ENCODE data around the gene KRTAP2-3. TPM values are rescaled to one million over a fixed set of nuclear protein-coding genes. Genes with fewer than 3 reads are reported as not detected.
"Not testable (repeated sequence)": the region's sequence is repeated elsewhere in the genome, so short reads cannot be mapped to it uniquely, and the experiment has no call there.

The KRTAP2-3 gene
- total RNA-seq, 1 donor = not detected

- DNase-seq (ENCODE audit: low read depth in 2 of 3, low spot score in 2 of 3) = no peak
These were observed 9.1 kb upstream of the KRTAP2-3 start for GRCh38 chr17:41069031-41069430.

- DNase-seq (ENCODE audit: low read depth in 2 of 3, low spot score in 2 of 3) = no peak
These were observed 7.4 kb upstream of the KRTAP2-3 start for GRCh38 chr17:41067281-41067680.

DNA sequence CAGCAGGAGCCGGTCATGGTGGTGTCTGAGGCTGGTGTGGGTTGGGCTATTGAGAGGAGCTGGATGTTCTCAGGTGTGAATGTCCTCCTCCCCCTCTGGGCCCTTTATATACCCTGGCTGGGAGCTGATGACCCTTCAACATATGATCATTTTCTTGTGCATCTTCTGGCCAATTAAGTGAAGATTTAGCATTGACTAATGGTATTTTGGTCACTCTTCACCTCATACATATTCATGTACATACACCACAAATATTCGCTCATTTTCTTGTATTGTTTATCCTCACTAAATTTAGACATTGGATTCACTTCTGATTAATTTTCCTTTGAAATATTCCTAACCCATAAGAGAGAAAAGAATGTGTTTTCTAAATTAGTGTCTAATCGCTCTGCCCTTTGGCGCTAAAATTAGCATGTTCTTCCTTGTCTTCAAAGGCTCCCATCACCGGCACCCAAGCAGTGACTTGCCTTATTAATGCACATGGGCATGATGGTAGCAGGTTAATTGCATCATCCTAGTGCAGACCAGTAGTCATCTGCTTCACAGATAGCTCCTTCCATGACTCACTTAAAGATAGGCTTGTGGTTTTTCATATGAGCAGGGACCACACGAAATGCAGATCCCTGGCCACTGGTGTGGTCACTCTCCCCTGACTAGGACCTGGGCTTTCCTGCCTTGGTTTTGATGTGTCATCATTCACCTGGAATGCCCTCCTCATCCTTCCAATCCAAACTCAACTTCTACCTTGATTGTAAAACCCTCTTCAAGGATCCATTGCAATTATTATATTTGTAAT lies 6.1 kb upstream of the KRTAP2-3 start, which contains the start of gene KRTAP2-4:
TSS of gene KRTAP2-4 (minus strand) at position 51 of the 796 bp plus-strand sequence. CDS start at position 17, 34 bp downstream.
- no peak for DNase-seq (ENCODE audit: low read depth in 2 of 3, low spot score in 2 of 3)

GRCh38 chr17:41065016-41065689 lies 5.2 kb upstream of the KRTAP2-3 start:
- DNase-seq (ENCODE audit: low read depth in 2 of 3, low spot score in 2 of 3) = not testable (repeated sequence)

GRCh38 chr17:41064301-41064700 lies 4.4 kb upstream of the KRTAP2-3 start:
- DNase-seq (ENCODE audit: low read depth in 2 of 3, low spot score in 2 of 3) = no peak

DNA sequence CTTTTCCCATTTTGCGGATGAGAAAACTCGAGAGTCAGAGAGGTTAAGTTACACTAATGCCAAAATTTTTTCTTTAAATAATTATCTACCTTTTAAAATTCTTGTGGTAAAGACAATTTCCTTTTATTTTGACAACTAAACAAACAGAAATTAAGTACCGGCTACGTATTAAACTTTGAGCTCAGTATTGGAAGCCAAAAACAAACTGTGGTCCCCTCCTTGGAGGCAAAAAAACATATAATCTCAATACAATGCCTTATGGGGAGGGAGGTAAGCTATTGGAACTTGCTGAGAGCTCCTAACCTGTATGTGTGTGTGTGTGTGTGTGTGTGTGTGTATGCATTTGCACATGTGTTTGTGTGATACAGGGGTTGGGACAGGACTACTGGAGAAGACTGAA lies 3.5 kb upstream of the KRTAP2-3 start:
- DNase-seq (ENCODE audit: low read depth in 2 of 3, low spot score in 2 of 3) = no peak

DNA sequence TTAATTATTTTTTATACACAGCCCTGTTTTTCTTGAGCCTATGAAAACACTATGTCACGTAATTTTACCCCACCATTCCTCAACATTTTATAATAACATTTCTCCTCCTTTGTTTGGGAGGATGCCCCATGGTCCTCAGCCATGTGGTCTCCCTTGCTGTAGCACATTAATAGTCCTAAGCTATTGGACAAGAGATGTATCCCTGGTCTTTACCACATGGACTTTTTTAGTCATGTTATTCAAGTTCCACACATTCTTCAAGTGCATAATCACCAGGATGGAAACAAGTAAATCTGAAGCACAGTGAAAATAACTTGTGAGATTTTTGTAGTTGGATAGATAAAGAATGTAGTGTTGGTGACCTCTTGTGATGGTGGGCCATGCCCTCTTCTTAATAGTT lies 2.0 kb upstream of the KRTAP2-3 start:
- no peak for DNase-seq (ENCODE audit: low read depth in 2 of 3, low spot score in 2 of 3)

GRCh38 chr17:41059276-41060051 lies 450 bp downstream of the KRTAP2-3 start:
- DNase-seq (ENCODE audit: low read depth in 2 of 3, low spot score in 2 of 3) = not testable (repeated sequence)

GRCh38 chr17:41058741-41059140 lies 1.2 kb downstream of the KRTAP2-3 start:
- DNase-seq (ENCODE audit: low read depth in 2 of 3, low spot score in 2 of 3) = no peak

- DNase-seq (ENCODE audit: low read depth in 2 of 3, low spot score in 2 of 3) = no peak
These were observed 2.4 kb downstream of the KRTAP2-3 start for GRCh38 chr17:41057547-41057946.

- not testable (repeated sequence) for DNase-seq (ENCODE audit: low read depth in 2 of 3, low spot score in 2 of 3)
These were observed 4.8 kb downstream of the KRTAP2-3 start, which contains the start of gene KRTAP2-2 for GRCh38 chr17:41055130-41055529. KRTAP2-2 (minus strand) TSS chr17:41055230; CDS start chr17:41055211, 19 bp downstream.

- DNase-seq (ENCODE audit: low read depth in 2 of 3, low spot score in 2 of 3) = not testable (repeated sequence)
These were observed 5.4 kb downstream of the KRTAP2-3 start for GRCh38 chr17:41054556-41054955.

- no peak for DNase-seq (ENCODE audit: low read depth in 2 of 3, low spot score in 2 of 3)
These were observed 5.9 kb downstream of the KRTAP2-3 start for GRCh38 chr17:41054025-41054424.

- no peak for DNase-seq (ENCODE audit: low read depth in 2 of 3, low spot score in 2 of 3)
These were observed 7.3 kb downstream of the KRTAP2-3 start for GRCh38 chr17:41052566-41052965.

DNA sequence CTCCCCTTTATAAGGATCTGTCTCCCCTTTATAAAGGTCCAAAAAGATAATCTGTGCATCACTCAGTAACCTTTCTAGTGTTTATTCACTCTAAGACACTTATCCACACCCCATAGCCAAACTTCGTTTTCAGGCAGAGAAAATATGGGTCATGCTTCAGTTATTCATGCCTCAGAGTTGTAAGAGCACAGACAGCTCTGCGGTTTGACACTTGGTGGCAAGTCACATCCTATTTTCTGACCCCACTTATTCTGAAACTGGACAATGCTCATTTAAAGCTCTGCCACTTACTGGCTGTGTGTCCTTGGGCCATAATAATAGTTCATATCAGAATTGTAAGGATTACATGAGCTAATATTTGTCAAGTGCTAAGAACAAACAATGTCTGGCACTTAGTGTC lies 10.8 kb downstream of the KRTAP2-3 start:
- no peak for DNase-seq (ENCODE audit: low read depth in 2 of 3, low spot score in 2 of 3)

DNA sequence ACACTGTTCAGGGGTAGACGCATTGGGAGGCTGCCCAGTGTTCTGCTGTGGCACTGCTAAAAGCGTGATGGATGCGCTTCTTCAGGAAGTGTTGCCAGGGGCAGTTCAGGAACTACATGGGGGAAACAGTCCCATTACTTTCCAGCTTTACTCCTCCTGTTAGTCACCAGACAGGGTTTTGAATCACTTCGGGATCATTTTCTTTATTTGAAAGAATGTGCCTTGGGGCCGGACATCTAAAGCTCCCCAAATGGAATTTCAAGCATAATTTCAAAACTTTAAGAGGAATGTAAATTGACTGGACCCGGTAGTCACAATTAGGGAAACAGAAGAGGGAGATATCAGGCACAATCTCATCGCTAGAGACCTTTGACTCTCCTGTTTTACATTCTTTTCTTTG lies 11.5 kb downstream of the KRTAP2-3 start:
- DNase-seq (ENCODE audit: low read depth in 2 of 3, low spot score in 2 of 3) = no peak

DNA sequence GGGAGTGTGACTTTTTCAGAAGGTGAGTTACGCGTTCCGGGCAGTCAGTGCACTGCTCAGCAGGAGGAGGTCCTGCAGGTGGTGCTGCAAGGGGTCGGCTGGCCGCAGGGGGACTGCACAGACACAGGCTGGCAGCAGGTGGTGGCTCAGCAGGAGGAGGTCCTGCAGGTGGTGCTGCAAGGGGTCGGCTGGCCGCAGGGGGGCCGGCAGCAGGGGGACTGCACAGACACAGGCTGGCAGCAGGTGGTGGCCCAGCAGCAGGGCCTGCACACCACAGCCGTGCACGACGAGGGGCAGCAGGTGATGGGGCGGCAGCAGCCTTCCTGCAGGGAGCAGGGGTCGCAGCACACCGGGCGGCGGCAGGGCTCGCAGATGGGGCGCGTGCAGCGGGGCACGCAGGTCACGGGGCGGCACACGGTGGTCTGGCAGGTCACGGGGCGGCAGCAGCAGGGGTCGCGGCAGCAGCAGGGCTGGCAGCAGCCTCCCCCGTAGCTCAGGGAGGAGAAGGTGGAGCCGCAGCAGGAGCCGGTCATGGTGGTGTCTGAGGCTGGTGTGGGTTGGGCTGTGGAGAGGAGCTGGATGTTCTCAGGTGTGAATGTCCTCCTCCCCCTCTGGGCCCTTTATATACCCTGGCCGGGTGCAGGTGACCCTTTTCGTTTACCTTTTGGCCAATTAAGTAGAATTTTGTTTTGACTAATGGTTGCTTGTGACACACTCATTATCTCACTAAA lies 13.0 kb downstream of the KRTAP2-3 start, which contains the start of gene KRTAP2-1:
TSS of gene KRTAP2-1 (minus strand) at position 582 of the 731 bp plus-strand sequence. CDS start at position 533, 49 bp downstream.
- not testable (repeated sequence) for DNase-seq (ENCODE audit: low read depth in 2 of 3, low spot score in 2 of 3)

DNA sequence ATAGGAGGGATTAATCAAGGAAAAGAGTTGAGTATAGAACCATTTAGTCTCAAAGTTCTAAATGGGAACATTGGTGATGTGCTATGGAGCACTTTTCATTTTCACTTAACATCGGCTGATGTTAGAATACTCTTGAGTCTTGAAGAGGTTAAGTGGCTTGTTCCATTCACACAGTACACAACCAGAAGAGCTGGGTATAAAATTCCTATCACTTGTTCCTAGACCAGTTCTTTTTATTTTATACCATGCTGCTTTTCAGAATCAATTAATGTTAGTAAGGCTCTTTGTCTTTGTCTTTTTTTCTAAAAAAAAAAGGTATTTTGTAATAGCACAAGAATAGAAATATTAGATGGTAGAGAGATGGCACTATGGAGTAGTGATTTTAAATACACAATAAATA lies 17.0 kb downstream of the KRTAP2-3 start:
- no peak for DNase-seq (ENCODE audit: low read depth in 2 of 3, low spot score in 2 of 3)

DNA sequence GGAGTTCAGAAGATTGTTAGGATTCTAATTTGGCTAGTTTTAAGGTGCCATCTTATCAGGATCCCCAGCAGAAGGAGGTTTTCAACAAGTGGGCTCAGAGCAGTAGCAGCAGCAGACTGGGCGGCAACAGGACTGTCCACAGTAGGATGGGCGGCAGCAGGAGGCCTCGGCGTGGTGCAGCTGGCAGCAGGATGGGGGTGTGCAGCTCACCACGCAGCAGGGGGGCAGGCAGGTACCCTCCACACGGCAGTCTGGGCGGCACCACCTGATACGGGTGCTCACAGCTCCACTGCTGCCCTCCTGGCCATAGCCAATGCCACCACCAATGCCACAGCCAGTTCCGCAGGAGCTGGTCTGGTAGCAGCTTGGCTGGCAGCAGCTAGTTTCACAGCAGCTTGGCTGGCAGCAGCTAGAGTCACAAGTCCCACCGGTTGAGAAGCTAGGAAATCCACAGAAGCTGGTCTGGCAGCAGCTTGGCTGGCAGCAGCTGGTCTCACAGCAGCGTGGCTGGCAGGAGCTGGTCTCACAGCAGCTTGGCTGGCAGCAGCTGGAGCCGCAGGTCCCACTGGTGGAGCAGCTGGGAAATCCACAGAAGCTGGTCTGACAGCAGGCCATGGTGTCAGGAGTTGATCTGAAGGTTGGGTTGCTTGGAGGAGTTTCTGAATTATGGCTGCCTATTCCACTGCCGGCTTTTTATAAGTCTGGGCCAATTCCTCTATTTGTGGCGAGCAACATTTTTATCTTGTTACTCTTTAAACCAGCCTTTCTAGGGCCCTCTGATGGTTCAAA lies 18.9 kb downstream of the KRTAP2-3 start, which contains the start of gene KRTAP1-1:
TSS of gene KRTAP1-1 (minus strand) at position 668 of the 789 bp plus-strand sequence. CDS start at position 615, 53 bp downstream.
- DNase-seq (ENCODE audit: low read depth in 2 of 3, low spot score in 2 of 3) = not testable (repeated sequence)
